Testis (tissue), 3 donors: Measurements from ENCODE around the gene TBC1D22A. TPM values are rescaled to one million over a fixed set of nuclear protein-coding genes. Genes with fewer than 3 reads are reported as not detected.

Experiments
- DNase-seq: peaks from one replicate; pipeline ENCODE4 v3.0.0-alpha.2; 2019
- H3K27ac ChIP-seq, 2 donors: fragments of 200-600 bp; sonication (generic); one replicate each; pipeline ENCODE4 v1.5.1; 2019
- H3K27me3 ChIP-seq: fragments of 200-600 bp; sonication (generic); one replicate; pipeline ENCODE4 v1.5.1; 2019
- H3K36me3 ChIP-seq: fragments of 200-600 bp; sonication (generic); one replicate; pipeline ENCODE4 v1.5.1; 2017; ENCODE audit warnings: low read depth; ENCODE audit errors: missing control alignments
- H3K4me1 ChIP-seq: fragments of 200-600 bp; sonication (generic); one replicate; pipeline ENCODE4 v1.5.1; 2019
- H3K4me3 ChIP-seq, 2 donors: fragments of 200-600 bp; sonication (generic); one replicate each; pipeline ENCODE4 v1.5.1; 2017 to 2019
- H3K9me3 ChIP-seq: fragments of 200-600 bp; sonication (generic); one replicate; pipeline ENCODE4 v1.5.1; 2017
- CTCF ChIP-seq, 3 experiments: fragments of 450-650 bp in 2 of 3; fragments of 200-600 bp in 1 of 3; sonication (generic) in 1 of 3; IDR thresholded peaks; one replicate each; pipeline ENCODE4 v1.5.1; 2016 to 2019; ENCODE audit warnings: antibody characterized with exemption in 3 of 3, mild to moderate bottlenecking in 2 of 3, moderate library complexity in 1 of 3
- POLR2A ChIP-seq: fragments of 450-650 bp; IDR thresholded peaks from one replicate; pipeline ENCODE4 v1.6.1; 2017; ENCODE audit warnings: antibody characterized with exemption, mild to moderate bottlenecking, moderate library complexity
- WGBS, 2 donors: methylation state at CpG; one replicate each; pipeline ENCODE4 v1.1.5; 2018; 5-methylcytosine and 5-hydroxymethylcytosine counted together
- intact Hi-C: fragments of 100-400 bp; cut with DNase I; formaldehyde crosslinking; loops from one replicate; pipeline ENCODE4 v1.15.1; 2023; ENCODE audit warnings: low total_unique reads
- polyA plus RNA-seq: library from polyadenylated mRNA; stranded (reverse); fragments of 350-450 nt; fragmentation: Illumina TruSeq; extraction: RNeasy Lipid Tissue Mini Kit (QIAGEN cat#74804); gene quantifications from one replicate; pipeline ENCODE4 v1.2.3, GENCODE V29; 2014; ENCODE audit warnings: low read depth, low replicate concordance; ENCODE audit not compliant: insufficient read depth
- total RNA-seq, 2 donors: library from RNA; depleted of rRNA; stranded (reverse); fragments of >200 nt; gene quantifications; one replicate each; pipeline ENCODE4 v1.2.3, GENCODE V29; 2016

Gene TBC1D22A
- total and polyA plus RNA-seq, 3 donors from 2014 or later: 16.6 to 32.8 (median 28.5) TPM

GRCh38 chr22:47209040-47209514 is 446.6 kb downstream of the TBC1D22A start:
- Histone ChIP-seq H3K27ac (no peak overlapping the region), H3K36me3 (no peaks in the 10 kb centered on the region), H3K4me1 (peaks cover 1% of the 10 kb centered on the region), H3K9me3 (no peaks in the 10 kb centered on the region), H3K4me3 (no peak overlapping the region), H3K27me3 (no peaks in the 10 kb centered on the region)
- intact Hi-C loops: no loop called here
- TF ChIP-seq CTCF (IDR thresholded peaks at IDR 0.05): no peak
- no peak for TF ChIP-seq POLR2A
- 94 to 95% methylated on average over 10 to 12 of the region's 12 CpGs for WGBS, 2 donors
- DNase-seq: peak; percentile 7

- H3K4me3 ChIP-seq: no peak overlapping the region
- no peaks in the 10 kb centered on the region for H3K4me1 ChIP-seq
- H3K9me3 ChIP-seq: no peaks in the 10 kb centered on the region
- peak; percentile 8 for DNase-seq
- no peaks in the 10 kb centered on the region for H3K27me3 ChIP-seq
- no peak for TF ChIP-seq POLR2A
- TF ChIP-seq CTCF (IDR thresholded peaks at IDR 0.05): no peak
- no peak overlapping the region for H3K27ac ChIP-seq
- 89 to 94% methylated on average over 8 to 13 of the region's 13 CpGs for WGBS, 2 donors
- intact Hi-C loops: no loop called here
- no peaks in the 10 kb centered on the region for H3K36me3 ChIP-seq
These were observed 447.1 kb downstream of the TBC1D22A start for GRCh38 chr22:47209547-47210023.

GRCh38 chr22:47210112-47210657 is 447.7 kb downstream of the TBC1D22A start:
- DNase-seq: peak; percentile 8
- Histone ChIP-seq H3K27ac (no peak overlapping the region), H3K4me3 (no peak overlapping the region), H3K9me3 (no peaks in the 10 kb centered on the region), H3K36me3 (no peaks in the 10 kb centered on the region), H3K27me3 (no peaks in the 10 kb centered on the region), H3K4me1 (no peaks in the 10 kb centered on the region)
- WGBS, 2 donors: 88 to 91% methylated on average over 18 to 19 of the region's 19 CpGs
- TF ChIP-seq CTCF (IDR thresholded peaks at IDR 0.05) (no peak), POLR2A (no peak)
- intact Hi-C loops: no loop called here

- H3K36me3 ChIP-seq: no peaks in the 10 kb centered on the region
- 76 to 81% methylated on average over 9 of the region's 9 CpGs for WGBS, 2 donors
- H3K9me3 ChIP-seq: no peaks in the 10 kb centered on the region
- H3K4me3 ChIP-seq: no peak overlapping the region
- intact Hi-C loops: no loop called here
- no peaks in the 10 kb centered on the region for H3K27me3 ChIP-seq
- H3K27ac ChIP-seq: no peak overlapping the region
- H3K4me1 ChIP-seq: no peaks in the 10 kb centered on the region
- TF ChIP-seq POLR2A (no peak), CTCF (IDR thresholded peaks at IDR 0.05) (no peak)
- no peak for DNase-seq
These were observed 448.2 kb downstream of the TBC1D22A start for GRCh38 chr22:47210686-47211085.
